CD4-positive, alpha-beta T cell treated with Interferon alpha-2 for 1 hour (primary cell): ENCODE data around the gene PATL2.
"Not testable (repeated sequence)": the region's sequence is repeated elsewhere in the genome, so short reads cannot be mapped to it uniquely, and the experiment has no call there.

ENCODE experiments used
- DNase-seq, 2 donors: peaks; one replicate each; pipeline ENCODE4 v3.0.0-alpha.2; 2020 to 2022

Gene PATL2

GRCh38 chr15:44690245-44690644 is 20.9 kb downstream of the PATL2 start:
- DNase-seq: peak in 1 of 2 donors; percentile 55

- DNase-seq: not testable (repeated sequence)
These were observed 21.8 kb downstream of the PATL2 start for GRCh38 chr15:44689318-44689717.

- DNase-seq: peak; percentile 84 to 88
These were observed 28.1 kb downstream of the PATL2 start for GRCh38 chr15:44682809-44683682.

- DNase-seq: no peak
These were observed 28.9 kb downstream of the PATL2 start for GRCh38 chr15:44682211-44682610.

DNA sequence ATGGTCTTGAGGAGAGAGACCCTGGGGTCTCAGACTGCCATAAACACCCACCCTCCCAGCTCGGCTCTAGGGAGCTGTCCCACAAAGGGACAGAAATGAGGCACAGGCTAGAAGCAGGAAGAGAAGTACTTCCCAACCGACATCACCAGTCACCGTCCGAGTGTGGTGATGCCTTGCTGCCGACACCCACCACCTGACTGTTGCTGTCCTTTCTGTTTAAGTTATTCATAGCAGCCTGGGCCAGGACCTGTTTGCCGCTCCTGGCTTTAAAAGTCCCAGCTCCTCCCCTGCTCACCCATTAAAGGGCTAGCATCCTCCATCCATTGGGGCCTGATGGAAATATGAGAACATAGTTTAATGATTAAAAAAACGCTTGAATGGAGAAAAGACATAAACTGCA is 34.4 kb downstream of the PATL2 start:
- peak; percentile 36 to 60 for DNase-seq

- no peak for DNase-seq
These were observed 35.2 kb downstream of the PATL2 start for GRCh38 chr15:44675911-44676310.

DNA sequence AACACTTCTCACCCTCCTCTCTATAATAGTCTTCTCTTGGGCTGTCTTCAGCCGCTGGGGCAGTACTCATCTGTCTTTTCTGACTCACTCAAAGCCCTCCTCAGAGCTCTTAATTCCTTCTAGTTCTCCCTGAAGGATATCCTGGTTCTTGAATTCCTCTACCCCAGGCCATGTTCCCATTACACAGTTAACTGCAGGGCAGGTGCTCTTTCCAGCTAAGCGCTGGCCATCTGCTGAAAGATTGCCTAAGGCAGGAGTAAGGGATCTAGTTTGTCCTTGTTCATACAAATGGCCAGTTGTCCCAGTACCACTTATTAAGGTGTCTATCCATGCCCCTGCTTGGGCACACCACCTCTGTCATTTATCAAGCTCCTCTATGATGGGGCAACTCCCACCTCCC is 37.5 kb downstream of the PATL2 start:
- no peak for DNase-seq

- no peak for DNase-seq
These were observed 40.8 kb downstream of the PATL2 start for GRCh38 chr15:44670087-44670950.

GRCh38 chr15:44668921-44669320 is 42.2 kb downstream of the PATL2 start:
- DNase-seq: no peak

DNA sequence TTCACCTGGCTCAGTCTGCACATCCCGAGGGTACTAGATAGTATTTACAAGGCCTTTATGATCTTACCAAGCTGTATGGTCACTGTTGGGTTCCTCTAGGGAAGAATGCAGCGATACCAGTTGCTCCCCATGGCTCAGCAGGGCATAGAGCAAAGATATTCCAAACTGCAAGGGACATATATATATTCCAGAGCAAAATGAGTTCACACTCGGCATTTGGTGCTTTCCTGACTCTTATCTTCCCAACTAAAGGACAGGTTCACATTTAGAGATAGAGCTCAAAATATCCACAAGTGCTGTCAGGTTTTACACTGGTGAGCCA is 44.1 kb downstream of the PATL2 start:
- no peak for DNase-seq

- peak in 1 of 2 donors; percentile 78 for DNase-seq
These were observed 44.7 kb downstream of the PATL2 start for GRCh38 chr15:44666210-44667038.

DNA sequence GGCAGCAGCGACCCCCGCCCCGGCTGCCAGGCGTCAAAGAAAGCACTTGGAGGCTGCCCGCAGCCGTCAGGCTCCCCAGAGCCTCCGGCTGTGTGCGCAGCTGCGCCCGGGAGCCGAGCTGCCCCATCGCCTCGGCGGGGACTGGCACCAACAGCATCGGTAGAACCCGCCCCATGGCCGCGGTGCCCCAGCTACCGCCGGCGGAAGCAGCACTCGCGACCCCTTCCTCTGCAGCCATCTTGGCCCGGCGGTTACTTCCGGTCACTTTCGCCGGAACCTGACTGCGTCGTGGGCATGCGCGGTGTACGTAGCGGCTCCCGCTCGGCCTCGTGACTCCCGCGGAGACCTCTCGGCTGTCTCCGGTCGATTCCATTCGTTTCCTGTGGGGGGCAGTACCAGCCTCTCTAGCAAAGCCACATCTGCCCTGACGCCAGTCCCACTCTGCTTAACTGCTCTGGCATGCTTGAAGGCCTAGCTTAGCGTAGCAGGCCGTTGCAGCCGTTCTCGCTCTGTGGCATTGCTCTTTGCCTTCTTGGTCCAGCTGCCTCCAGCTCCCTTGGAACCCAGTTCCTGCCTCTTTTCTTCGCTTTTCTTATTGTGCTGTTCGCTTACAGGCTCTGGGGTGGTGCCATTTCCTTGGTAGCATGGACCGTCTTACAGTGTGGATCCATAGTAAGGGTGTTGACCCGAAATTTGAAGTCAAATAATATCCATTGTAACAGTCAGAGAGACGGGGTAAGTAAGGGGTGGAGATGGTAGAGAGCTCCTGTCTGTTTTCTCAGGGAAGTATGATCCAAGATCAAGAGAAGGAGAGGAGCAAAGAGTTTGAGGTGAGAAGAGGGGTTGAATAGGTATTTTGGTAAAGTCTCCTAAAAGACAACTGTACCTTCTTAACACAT is 47.5 kb downstream of the PATL2 start, which contains the start of gene SPG11:
Gene SPG11 (minus strand): TSS at position 253 of the 899 bp plus-strand sequence. CDS start 15 bp downstream, at position 238.
- peak; percentile 99 for DNase-seq

GRCh38 chr15:44662478-44663409 is 48.4 kb downstream of the PATL2 start:
- peak; percentile 88 to 91 for DNase-seq

DNA sequence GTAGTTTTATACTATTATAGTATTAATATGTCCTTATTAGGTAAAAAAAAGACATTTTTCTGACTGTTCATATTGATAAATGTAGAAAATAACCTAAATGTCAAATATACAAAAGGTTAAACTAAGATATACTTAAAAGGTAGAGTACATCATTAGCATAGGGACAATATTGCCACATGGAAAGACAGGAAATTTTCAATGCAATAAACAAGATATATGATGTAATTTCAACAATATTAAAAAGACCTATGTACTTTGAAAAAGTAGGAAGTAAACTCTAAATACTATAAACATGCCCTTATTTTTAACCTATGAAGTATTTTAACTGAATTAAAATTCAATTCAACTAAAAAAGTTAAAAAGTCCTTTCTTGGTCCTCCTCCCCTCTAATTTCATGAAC is 49.5 kb downstream of the PATL2 start:
- no peak for DNase-seq

- DNase-seq: no peak
These were observed 52.1 kb downstream of the PATL2 start for GRCh38 chr15:44659056-44659455.

DNA sequence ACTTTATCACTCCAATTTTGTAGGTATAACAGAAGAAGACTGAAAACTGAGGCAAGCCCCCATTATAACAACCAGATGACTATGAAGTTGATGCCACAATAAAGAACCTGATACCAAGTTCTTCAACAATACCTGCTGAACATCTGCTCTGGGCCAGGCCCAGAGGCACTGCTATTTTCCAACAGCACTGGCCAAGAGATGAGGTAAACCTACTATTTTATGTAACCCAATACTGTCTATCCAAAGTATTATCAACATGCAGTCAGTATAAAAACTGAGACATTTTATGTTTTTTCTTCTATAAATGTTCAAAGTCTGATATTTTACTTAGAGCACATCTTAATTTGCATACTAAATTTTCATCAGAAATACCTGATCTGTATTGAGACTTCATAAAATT is 53.7 kb downstream of the PATL2 start:
- no peak for DNase-seq

GRCh38 chr15:44656913-44657312 is 54.2 kb downstream of the PATL2 start:
- no peak for DNase-seq

- no peak for DNase-seq
These were observed 54.8 kb downstream of the PATL2 start for GRCh38 chr15:44656298-44656697.

GRCh38 chr15:44654858-44655257 is 56.3 kb downstream of the PATL2 start:
- no peak for DNase-seq

GRCh38 chr15:44647637-44648036 is 63.5 kb downstream of the PATL2 start:
- no peak for DNase-seq

GRCh38 chr15:44647036-44647435 is 64.1 kb downstream of the PATL2 start:
- no peak for DNase-seq
